SKM-1 treated with dmso at 0.1 percent for 144 hours (cell line): ENCODE measurements around the gene DEXI.
"Not testable (repeated sequence)": the region's sequence is repeated elsewhere in the genome, so short reads cannot be mapped to it uniquely, and the experiment has no call there.

Experiments
- DNase-seq: peaks from one replicate; lab custom pipeline; 2025; ENCODE audit not compliant: unreplicated experiment; lab: John Stamatoyannopoulos, UW

DEXI gene

DNA sequence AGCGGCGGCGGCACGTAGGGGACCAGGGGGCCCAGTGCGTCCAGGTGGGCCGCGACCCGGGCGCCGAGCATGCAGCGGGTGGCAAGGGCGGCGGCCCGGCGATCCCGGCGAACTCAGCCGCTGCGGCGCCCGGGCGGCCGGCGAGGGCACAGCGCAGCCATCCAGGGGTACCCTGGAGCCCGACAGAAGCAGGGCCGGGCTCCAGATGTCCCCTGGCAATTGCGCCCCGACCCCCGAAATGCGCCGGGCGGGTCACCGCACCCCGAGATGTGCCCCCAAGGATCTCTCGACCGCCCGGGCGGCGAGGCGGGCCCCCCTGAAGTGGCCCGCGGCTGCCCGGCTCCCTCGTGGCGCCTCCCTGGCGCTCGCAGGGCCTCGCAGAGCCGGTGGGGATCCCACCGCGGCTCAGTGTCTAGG lies 325 bp downstream of the DEXI start:
- DNase-seq = not testable (repeated sequence)

DNA sequence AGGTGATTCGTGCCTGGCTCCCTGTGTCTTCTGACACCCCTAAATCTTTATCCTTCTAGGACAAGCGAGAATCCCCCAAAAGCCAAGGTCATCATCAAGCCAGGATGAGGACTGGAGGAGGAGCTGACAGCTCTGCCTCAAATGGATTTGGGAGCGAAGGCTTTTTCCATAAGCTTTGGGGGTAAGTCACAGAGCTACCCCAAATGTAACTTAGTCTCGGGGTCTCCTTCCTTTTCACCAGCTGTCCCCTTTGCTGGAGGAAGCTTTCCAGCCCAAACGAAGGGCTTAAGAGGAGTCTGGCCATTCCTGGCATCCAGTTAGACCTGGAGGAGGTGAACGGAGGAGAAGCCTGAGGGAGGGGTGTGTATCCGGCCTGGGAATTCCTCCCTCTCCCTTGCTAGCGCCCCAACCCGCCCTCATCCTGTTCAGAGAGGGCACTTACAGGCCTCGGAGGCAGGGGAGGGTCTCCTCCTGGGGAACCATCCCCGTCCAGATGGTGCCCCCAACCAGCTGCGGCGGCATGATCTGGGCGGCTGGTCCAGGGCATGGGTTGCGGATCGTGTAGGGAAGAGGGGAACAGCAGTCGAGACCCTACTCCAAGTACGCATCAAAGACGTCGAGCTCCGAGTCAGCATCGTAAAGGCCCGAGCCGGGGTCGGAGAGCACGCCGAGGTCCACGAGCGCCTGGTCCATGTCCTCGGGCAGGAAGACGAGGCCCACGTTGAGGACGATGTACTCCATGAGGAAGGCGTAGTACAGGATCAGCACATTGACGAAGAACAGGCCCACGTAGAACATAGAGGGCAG lies 938 bp downstream of the DEXI start:
- DNase-seq = no peak

DNA sequence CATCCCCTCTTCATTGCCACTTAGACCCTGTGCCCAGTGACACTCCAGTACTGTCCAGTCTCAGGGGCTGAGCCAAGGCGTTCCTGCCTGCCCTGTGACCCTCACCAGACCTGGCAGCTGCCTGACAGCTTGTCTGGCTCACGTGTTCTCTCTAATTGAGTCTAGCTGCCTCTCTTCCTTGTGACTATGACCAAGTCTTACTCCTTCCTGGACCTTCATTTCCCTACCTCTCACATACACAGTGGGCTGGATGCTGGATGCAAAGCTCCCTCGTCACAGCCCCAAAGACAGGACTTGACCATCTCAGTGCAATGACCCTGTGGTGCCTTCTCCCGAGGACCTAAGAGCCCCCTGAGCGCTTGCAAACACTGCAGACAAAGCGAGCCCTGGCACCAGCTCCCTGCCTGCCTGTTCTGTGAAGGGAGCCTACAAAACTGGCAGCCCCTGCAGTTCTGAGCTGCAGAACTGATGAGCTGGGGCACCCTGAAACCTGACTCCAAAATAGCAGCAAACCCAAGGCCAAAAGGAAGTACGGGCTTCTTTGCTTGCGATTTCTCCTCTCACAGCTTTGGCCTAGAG lies 1.7 kb downstream of the DEXI start:
- no peak for DNase-seq

DNA sequence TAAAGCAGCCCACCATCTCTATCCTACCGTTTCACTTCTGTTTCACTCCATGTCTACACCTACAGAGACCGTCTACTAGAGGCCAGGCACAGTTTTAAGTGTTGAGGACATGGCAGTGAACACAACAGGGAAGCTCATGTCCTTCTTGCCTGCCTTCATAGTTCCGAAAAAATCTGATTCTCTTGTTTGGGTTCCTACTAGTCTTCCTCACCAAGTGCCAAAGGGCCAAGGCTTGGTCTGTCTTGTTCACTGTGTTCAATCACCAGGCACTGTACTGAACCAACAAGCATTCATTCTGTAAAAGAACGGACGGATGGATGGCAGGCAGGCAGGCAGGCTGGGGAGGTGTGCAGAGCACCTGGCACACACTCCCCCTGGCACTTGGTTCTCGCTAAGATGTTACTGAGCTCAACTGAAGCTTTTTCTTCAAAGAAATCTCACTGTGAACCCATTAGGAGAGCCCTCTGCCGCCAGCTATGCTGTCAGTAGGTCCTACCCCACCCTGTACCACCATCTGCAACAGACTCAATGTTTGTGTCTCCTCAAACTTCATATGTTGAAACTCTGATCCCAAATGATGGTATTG lies 2.5 kb downstream of the DEXI start:
- no peak for DNase-seq

GRCh38 chr16:10938796-10939648 lies 3.2 kb downstream of the DEXI start:
- no peak for DNase-seq

DNA sequence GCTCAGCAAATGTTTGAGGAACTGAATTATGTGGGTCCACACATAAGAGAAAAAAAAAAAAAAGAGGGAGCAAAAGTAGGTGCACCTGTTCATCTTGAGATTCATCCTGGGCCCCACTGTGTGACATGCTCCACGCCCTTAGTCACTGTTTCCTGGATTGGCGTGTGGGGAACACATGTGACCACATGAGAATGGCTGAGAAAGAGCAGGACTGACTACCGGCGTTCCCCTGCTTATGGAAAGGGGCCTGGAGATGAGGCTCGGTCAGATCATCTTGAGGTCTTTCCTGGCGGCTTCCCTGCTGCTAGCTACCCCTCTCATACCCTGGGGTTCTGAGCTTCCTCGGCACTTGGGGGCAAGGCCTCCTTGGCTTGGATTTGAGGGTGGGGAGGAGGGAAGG lies 3.9 kb downstream of the DEXI start:
- DNase-seq = no peak

GRCh38 chr16:10937068-10937859 lies 5.0 kb downstream of the DEXI start:
- no peak for DNase-seq

DNA sequence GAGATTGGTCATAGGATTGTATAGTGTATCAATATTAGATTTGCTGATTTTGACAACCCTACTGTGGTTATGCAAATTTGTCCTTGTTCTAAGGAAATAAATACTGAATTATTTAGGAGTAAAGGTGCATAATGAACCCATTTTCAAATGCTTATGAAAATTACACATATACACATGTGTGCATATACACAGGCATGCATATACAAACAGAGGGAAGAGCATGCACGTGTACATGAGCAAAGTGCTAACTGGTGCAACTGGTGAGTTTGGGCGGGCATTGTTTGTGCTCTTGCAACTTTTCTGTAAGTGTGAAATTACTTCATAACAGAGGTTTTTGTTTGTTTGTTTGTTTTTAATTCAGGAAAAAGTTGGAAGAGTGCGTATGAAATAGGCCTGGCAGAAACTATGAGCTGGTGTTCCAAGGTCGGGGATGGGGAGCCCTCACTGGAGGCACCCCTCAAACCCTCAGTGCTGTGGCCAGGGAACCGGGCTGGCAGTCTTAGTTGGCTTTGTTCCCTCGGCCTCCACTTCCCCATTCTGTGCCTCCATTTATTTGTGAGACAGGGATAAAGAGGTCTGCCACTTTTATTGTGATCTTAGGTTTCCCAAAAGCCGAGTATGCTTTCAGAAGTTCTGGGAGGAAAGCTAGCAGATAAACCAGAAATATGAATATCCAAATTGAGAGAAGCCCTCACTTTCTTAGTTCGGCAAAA lies 5.8 kb downstream of the DEXI start:
- DNase-seq = no peak

DNA sequence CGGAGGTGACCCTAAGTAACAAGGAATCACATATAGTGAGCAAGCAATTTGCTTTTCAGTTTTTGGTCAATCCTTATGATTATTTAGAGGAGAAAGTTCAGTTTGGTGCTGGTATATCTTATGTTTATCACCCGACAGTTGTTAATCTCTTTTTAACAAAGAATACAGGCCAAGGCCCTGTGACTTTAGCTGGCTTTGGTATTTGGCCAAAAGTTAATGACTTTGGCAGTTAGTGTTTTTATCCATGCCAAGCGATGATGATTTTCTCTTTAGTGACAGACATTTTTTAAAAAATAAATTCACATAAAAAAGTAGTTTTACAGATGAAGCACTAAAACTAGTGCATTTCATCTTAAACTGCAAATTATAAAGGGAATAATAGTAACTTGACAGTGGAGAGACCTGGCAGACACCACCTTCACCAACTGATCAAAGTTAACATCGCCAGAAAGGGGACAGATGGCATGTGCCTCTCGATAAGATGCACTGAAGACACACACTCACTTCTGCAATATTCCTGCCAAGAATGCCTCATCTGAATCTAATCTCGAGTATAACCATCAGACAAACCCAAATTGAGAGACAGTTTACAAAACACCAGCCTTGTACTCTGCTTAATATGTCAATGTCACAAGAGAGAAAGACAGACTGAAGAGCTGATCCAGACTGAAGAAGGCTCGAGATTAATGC lies 6.9 kb downstream of the DEXI start:
- no peak for DNase-seq

DNA sequence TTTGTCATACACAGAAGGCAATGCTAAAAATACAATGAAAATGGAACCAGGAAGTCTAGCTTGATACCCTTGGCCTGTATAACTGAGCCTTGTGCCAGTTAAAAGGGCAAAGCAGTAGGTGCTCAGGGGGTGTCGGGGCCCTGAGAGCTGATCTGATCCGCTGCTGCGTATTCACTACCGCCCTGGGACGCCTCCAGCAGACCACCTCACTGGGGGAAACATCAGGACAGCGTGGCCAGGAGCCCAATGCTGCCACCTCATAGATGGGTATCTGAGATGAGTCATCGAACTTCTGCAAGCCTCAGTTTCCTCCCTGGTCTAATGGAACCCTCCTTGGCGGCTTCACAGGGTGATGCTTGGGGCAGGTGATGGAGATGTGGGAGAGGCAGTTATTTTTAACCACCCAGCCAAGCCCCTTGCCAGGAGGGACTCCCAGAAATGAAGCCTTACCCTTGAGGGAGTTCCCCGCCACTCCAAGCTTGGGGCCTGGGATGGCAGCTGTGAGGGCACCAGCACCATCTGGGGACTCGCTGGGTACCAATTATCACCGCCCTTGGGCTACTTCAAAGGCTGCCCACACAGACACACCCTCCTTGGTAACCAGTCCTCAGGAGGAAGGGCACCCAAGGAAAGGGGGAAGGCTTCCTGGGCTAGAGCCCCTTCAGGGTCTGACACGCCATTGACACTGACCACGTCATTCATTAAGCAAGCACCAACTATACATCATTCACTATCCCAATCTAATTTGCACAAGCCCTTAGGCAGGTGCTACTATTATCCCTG lies 7.8 kb downstream of the DEXI start:
- no peak for DNase-seq

- no peak for DNase-seq
Measured at GRCh38 chr16:10933865-10934264, 8.4 kb downstream of the DEXI start.

DNA sequence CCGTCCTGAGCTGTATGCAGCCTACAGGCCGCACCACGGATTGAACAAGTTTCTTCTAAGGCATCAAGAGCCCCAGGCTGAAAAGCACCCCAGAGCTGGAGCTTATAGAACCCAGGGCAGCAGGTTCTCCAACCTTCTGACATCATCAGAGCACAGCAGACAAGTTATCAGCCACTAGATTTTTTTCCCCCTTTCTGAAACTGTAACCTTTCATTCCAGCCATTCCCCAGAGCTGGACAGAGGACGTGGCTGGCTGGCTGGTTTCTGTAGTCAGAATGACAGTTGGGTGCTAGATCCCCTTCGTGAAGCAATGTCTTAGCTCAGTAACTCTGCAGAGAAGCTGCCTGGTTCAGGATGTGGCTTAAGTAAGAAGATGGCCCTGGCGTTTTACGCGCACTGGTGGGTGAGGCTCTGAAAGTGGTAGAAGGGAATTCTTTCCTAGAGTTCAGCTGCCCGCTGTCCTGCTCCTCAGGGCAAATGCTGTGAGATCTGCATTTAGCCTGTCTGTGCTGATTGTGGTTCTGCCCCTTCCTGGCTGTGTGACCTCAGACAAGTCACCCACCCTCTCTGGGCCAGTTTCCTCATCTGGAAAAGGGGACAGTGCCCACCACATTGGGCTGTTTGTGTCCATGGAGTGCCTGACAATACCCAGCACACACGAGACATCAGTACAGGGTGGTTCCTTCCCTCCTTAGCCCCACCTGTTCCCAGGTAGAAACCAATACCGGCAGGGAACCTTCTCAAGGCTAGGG lies 9.1 kb downstream of the DEXI start:
- DNase-seq = no peak

DNA sequence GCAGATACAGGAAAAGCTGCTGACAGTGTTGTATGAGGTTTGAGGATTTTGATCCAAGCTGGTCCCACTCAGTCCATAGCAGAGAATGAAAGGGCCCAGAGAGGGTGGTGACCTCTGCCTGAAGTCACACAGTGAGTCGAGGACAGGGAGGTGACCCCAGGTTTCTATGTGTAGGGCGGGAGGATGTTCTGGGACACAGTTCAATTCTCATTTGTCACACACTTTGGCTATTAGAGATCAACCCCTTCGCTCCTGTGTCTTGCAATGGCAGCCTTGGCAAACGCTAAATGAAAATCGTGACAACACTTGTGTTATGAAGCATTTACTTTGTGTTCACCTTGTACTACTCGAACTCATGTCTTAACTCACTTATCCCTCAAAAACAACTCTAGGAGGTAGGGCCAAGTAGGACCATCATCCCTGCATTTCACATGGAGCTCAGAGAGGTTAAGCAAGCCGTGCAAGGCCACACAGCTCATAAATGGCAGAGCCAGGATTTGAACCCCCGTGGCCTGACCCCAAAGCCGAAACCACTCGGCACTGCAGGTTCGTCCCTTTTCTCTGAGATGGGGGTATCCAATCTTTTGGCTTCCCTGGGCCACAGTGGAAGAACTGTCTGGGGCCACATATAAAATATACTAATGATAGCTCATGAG lies 10.2 kb downstream of the DEXI start:
- DNase-seq = no peak

GRCh38 chr16:10931134-10931533 lies 11.1 kb downstream of the DEXI start:
- DNase-seq = no peak

GRCh38 chr16:10930755-10931093 lies 11.5 kb downstream of the DEXI start:
- DNase-seq = no peak

DNA sequence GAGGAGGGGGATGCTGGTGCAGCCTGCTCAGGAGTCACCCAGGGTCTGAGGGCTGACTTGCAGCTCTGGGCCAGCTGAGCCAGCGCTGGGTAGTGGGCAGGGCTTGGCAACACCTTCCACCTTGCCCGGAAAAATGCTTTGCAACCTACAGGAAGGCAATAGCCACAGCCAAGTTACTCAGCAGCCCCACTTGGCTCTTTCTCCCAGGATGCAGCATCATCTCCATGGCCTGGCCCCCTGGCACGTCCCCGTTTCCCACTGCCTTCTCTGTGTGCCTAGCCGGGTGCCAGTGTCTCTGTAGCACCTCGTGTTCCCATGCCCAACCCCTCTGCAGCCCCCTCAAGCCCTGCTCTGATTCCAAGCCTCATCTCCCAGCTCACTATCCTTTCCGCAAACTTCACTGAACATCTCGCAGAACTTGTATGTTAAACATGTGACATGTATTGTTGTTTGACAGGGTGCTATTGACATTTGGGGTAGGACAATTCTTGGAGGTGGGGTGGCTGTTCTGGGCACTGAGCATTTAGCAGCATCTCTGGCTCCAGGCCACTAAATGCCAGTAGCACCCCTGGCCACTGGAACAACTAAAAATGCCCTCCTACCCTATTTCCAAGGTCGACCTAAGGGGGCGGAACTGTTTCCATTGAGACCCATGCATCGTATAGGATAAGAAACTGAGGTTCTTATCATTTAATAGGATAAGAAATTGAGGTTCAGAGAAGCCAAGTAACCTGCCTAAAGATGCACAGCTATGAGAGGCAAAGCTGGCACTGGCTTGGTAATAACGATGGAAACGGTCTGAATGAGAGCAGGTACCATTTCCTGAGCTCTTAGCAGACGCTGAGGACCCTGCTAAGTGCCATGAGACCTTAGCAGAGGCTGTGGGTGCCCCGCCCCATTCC lies 12.2 kb downstream of the DEXI start:
- no peak for DNase-seq

- not testable (repeated sequence) for DNase-seq
Measured at GRCh38 chr16:10929097-10929496, 13.2 kb downstream of the DEXI start.
